Vagina (tissue), 2 donors: ENCODE data around the gene PRUNE2.

Experiments
- POLR2A ChIP-seq, 2 donors: fragments of 450-650 bp; IDR thresholded peaks; one replicate each; pipeline ENCODE4 v1.6.1; 2017; ENCODE audit warnings: antibody characterized with exemption in 2 of 2, mild to moderate bottlenecking in 2 of 2, moderate library complexity in 2 of 2
- TF ChIP-seq, protein P1 (sequence below), 3 experiments: fragments of 450-650 bp in 2 of 3; fragments of 200-600 bp in 1 of 3; sonication (generic) in 1 of 3; IDR thresholded peaks; one replicate each; pipeline ENCODE4 v1.5.1; 2017 to 2019; ENCODE audit warnings: antibody characterized with exemption in 3 of 3, mild to moderate bottlenecking in 2 of 3, moderate library complexity in 2 of 3

DNA sequence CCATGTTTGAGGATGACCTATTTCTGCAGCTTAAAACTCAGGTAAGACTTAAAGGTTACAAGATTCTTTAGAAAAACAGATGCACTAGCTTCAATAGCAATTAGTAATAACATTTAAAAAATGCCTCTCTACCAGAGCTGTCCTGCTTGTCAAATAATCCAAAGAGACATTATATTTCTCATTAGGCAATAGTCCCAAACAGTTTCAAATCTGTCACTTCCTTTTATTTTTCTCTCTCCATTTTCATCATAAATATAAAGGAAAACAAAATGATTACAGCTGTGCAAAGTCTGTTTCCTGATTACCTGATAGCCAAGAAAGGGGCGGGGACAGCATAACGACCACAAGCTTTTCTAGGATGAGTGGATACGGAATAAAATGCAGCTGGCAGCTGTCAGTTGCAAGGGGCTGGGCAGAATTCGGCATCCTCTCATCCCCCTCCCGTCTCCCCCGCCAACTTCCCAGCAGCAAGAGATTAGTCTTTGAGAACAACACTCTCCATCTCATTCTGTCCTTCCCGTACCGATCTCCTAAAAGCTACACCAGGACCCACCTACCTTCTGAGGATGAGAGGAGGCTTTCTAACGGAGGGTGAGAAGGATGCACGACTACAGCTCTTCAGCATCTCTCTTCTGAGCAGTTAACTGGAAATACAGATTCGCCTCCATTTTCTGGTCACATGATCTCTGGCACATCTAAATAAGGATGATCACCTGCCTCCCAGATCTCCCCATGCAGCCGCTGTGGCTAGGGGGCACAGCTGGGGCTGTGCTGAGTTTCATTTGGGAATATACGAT, 214.2 kb downstream of the PRUNE2 start:
- TF ChIP-seq POLR2A (IDR thresholded peaks at IDR 0.05): no peak
- TF ChIP-seq, protein P1, sequence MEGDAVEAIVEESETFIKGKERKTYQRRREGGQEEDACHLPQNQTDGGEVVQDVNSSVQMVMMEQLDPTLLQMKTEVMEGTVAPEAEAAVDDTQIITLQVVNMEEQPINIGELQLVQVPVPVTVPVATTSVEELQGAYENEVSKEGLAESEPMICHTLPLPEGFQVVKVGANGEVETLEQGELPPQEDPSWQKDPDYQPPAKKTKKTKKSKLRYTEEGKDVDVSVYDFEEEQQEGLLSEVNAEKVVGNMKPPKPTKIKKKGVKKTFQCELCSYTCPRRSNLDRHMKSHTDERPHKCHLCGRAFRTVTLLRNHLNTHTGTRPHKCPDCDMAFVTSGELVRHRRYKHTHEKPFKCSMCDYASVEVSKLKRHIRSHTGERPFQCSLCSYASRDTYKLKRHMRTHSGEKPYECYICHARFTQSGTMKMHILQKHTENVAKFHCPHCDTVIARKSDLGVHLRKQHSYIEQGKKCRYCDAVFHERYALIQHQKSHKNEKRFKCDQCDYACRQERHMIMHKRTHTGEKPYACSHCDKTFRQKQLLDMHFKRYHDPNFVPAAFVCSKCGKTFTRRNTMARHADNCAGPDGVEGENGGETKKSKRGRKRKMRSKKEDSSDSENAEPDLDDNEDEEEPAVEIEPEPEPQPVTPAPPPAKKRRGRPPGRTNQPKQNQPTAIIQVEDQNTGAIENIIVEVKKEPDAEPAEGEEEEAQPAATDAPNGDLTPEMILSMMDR (IDR thresholded peaks at IDR 0.05): no peak
